ACC112 (cell line): Measurements from ENCODE around the gene CCDC85A.

Source experiments
- H2AFZ ChIP-seq: fragments of 200-600 bp; sonication (generic); one replicate; pipeline ENCODE4 v1.6.0; 2017; ENCODE audit warnings: antibody characterized with exemption, low read length; ENCODE audit not compliant: unreplicated experiment
- H3K27ac ChIP-seq: fragments of 200-600 bp; sonication (generic); 2 replicates; pipeline ENCODE4 v1.5.1; 2014; ENCODE audit warnings: low read depth, mild to moderate bottlenecking, antibody characterized with exemption, low read length, moderate library complexity
- H3K27me3 ChIP-seq: fragments of 200-600 bp; sonication (generic); 2 replicates; pipeline ENCODE4 v1.6.1; 2014; ENCODE audit warnings: mild to moderate bottlenecking, antibody characterized with exemption, low read length, moderate library complexity, mixed read lengths; ENCODE audit not compliant: insufficient read depth
- H3K36me3 ChIP-seq: fragments of 200-600 bp; sonication (generic); 2 replicates; pipeline ENCODE4 v1.6.1; 2016; ENCODE audit warnings: mild to moderate bottlenecking, antibody characterized with exemption, low read length, moderate library complexity, mixed read lengths; ENCODE audit not compliant: insufficient read depth
- H3K4me1 ChIP-seq: fragments of 200-600 bp; sonication (generic); one replicate; pipeline ENCODE4 v1.6.1; 2016; ENCODE audit warnings: low read length, mixed read lengths; ENCODE audit not compliant: insufficient read depth, unreplicated experiment, control insufficient read depth
- H3K4me3 ChIP-seq: fragments of 200-600 bp; sonication (generic); 2 replicates; pipeline ENCODE4 v1.5.1; 2014; ENCODE audit warnings: mild to moderate bottlenecking, low read depth, low read length
- H3K79me2 ChIP-seq: fragments of 200-600 bp; sonication (generic); one replicate; pipeline ENCODE4 v1.6.0; 2016; ENCODE audit warnings: low read length; ENCODE audit not compliant: control insufficient read depth, unreplicated experiment, insufficient read depth

Gene CCDC85A

GRCh38 chr2:56357655-56358295 lies 174.0 kb downstream of the CCDC85A start:
- Histone ChIP-seq H3K36me3 (no peaks in the 10 kb centered on the region), H3K27me3 (no peaks in the 10 kb centered on the region), H3K4me3 (no peak overlapping the region), H3K4me1 (no peaks in the 10 kb centered on the region), H2AFZ (no peak overlapping the region), H3K27ac (no peak overlapping the region), H3K79me2 (no peaks in the 10 kb centered on the region)

DNA sequence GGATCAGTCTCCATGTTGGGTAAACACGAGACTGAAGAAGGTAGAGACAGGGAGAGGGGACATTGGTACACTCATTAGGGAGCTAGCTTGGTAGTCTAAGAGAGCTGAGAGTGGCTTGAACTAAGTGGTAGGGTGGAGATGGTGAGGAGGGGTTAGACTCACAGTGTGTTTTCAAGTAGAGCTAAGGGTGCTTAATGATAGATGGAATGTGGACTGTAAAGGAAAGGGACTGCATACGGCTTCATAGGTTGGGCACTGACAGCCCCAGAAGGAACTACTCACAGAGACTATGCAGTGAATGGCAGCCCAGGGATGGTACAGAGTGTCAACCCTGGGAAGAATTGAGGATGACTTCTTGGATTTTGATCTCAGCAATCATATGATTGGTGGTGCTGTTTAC lies 178.1 kb downstream of the CCDC85A start:
- H3K27me3 ChIP-seq, result no peaks in the 10 kb centered on the region
- no peaks in the 10 kb centered on the region for H3K36me3 ChIP-seq
- H3K79me2 ChIP-seq, result no peaks in the 10 kb centered on the region
- no peak overlapping the region for H3K4me3 ChIP-seq
- H3K27ac ChIP-seq, result no peak overlapping the region
- H3K4me1 ChIP-seq, result no peaks in the 10 kb centered on the region
- H2AFZ ChIP-seq, result no peak overlapping the region

DNA sequence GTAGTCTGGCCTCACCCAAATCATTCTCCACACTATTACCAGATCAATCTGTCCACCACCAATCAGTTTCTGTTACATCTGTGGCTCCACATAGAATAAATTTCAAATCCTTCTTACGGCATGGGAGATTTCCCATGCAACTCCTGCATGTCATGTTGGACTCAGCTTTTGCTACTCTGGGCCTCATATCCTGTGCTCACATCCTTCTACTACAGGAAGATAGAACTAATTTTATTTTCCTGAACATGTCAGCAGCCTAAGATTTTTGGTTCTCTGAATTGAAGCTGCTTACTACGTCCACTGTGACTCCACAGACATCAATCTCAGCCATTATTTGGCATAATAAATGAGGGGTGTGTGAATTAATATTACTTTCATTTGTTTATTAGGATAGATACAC lies 181.1 kb downstream of the CCDC85A start:
- Histone ChIP-seq H2AFZ (no peak overlapping the region), H3K4me1 (no peaks in the 10 kb centered on the region), H3K36me3 (no peaks in the 10 kb centered on the region), H3K27ac (no peak overlapping the region), H3K79me2 (no peaks in the 10 kb centered on the region), H3K27me3 (no peaks in the 10 kb centered on the region), H3K4me3 (no peak overlapping the region)

- Histone ChIP-seq H3K79me2 (no peaks in the 10 kb centered on the region), H3K4me1 (no peaks in the 10 kb centered on the region), H3K4me3 (no peak overlapping the region)
Measured at GRCh38 chr2:56369316-56369715, 185.5 kb downstream of the CCDC85A start.

DNA sequence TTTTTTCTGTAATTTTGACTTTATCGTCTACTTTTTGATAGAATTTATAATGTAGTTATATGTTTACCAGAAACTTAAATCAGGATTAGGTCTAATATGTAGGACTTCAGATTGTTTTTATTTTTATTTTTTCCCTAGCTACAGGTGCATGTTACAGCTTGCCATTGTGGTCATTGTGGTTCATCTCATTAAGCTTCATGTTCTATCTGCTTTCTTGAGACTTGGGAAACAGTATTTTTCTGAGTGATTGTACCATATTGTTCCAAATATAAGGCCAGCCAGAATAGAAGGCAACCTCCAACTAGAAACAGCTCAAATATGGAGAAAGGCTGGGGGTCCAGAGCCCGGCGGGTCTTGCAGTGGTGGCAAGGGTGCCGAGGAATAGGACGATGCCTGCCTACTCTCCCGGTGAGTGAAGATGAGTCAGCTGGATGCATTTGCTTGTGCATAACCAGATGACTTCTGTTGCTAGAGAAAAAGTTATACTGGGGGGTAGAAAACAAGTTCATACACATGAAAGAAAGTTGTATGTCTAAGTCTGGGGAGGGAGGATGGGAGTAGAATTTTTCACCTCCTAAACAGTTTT lies 188.4 kb downstream of the CCDC85A start:
- Histone ChIP-seq H2AFZ (no peak overlapping the region), H3K79me2 (no peaks in the 10 kb centered on the region), H3K36me3 (no peaks in the 10 kb centered on the region), H3K27ac (no peak overlapping the region), H3K4me1 (peaks cover 5% of the 10 kb centered on the region), H3K27me3 (no peaks in the 10 kb centered on the region), H3K4me3 (no peak overlapping the region)

More at GRCh38 chr2:56369316-56369715, 185.5 kb downstream of the CCDC85A start:
- H3K27ac ChIP-seq, result no peak overlapping the region
- no peak overlapping the region for H2AFZ ChIP-seq
- no peaks in the 10 kb centered on the region for H3K36me3 ChIP-seq
- no peaks in the 10 kb centered on the region for H3K27me3 ChIP-seq

- H2AFZ ChIP-seq, result no peak overlapping the region
- no peaks in the 10 kb centered on the region for H3K36me3 ChIP-seq
- peaks cover 7% of the 10 kb centered on the region for H3K4me1 ChIP-seq
- no peak overlapping the region for H3K27ac ChIP-seq
- no peaks in the 10 kb centered on the region for H3K27me3 ChIP-seq
- H3K79me2 ChIP-seq, result no peaks in the 10 kb centered on the region
- H3K4me3 ChIP-seq, result no peak overlapping the region
Measured at GRCh38 chr2:56375251-56375650, 191.5 kb downstream of the CCDC85A start.

DNA sequence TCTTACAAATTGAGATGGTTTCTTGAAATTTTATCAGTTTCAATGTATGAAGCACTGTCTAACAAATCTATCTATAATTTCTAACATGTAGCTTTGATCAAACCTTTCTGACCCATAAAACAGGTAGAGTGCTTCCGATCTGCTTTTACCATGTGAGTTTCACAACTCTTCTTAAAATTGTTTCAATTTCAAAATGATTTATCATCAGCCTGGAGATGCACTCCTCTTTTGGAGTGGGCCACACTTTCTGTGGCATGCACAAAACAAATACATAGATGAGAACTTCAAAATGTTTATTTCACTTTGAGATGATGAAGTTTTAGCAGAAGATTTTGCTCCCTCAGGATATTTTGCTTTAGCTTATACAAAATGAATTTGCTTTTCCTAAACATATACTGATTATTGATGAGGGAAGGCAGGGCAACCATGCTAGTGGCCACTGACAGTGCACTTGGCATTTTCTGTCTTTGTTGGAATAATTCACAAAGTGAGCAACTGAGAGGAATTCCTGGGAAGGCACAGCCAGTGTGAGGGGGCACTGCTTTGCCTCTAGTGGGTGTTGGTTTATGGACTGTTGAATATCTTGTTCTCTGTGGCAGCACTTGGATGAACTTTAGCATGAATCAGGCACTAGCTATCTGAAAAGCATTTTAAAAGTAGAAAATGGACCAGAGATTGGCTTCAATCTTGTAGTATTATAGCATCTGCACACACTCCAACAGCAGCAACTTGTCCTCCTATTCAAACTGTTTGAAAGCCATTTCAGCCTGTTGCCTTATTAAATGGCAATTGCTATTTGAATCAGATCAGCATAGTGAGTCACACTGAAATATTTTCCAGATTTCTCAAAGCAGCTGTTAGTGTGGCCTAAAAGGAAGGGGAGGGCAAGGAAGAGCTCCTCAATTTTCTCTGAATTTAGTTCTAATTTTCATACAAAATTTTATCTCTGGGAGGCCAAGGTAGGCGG lies 193.2 kb downstream of the CCDC85A start:
- H3K36me3 ChIP-seq, result no peaks in the 10 kb centered on the region
- H2AFZ ChIP-seq, result no peak overlapping the region
- H3K4me1 ChIP-seq, result peaks cover 7% of the 10 kb centered on the region
- no peak overlapping the region for H3K27ac ChIP-seq
- H3K79me2 ChIP-seq, result no peaks in the 10 kb centered on the region
- H3K4me3 ChIP-seq, result no peak overlapping the region
- H3K27me3 ChIP-seq, result no peaks in the 10 kb centered on the region

GRCh38 chr2:56379066-56379465 lies 195.3 kb downstream of the CCDC85A start:
- H3K36me3 ChIP-seq, result no peaks in the 10 kb centered on the region
- H3K27ac ChIP-seq, result no peak overlapping the region
- no peaks in the 10 kb centered on the region for H3K27me3 ChIP-seq
- peaks cover 7% of the 10 kb centered on the region for H3K4me1 ChIP-seq
- H3K4me3 ChIP-seq, result no peak overlapping the region
- H3K79me2 ChIP-seq, result no peaks in the 10 kb centered on the region
- no peak overlapping the region for H2AFZ ChIP-seq

DNA sequence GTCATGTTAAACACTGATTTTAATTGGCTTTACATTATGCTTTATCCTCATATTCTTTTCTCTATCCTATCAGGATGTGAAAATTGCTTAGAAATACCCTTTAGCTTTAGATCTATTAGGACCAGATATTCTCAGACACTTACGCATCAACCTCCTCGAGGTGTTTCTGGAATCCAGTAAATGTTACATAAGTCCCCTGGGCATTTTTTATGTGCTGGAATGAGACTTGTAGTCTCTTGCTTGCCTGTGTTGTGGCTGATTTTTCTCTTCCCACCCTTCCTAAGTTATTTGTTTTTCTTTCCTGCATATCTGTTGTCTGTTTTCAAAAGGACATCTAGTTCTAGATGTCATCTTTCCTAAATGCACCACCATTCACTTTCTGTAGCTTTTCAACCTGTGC lies 197.1 kb downstream of the CCDC85A start:
- H3K36me3 ChIP-seq, result no peaks in the 10 kb centered on the region
- H3K27me3 ChIP-seq, result no peaks in the 10 kb centered on the region
- H3K4me3 ChIP-seq, result no peak overlapping the region
- H3K79me2 ChIP-seq, result no peaks in the 10 kb centered on the region
- H3K27ac ChIP-seq, result no peak overlapping the region
- peaks cover 7% of the 10 kb centered on the region for H3K4me1 ChIP-seq
- no peak overlapping the region for H2AFZ ChIP-seq

- H3K36me3 ChIP-seq, result no peaks in the 10 kb centered on the region
- H3K4me3 ChIP-seq, result no peak overlapping the region
- no peak overlapping the region for H3K27ac ChIP-seq
- no peaks in the 10 kb centered on the region for H3K79me2 ChIP-seq
- no peak overlapping the region for H2AFZ ChIP-seq
- H3K27me3 ChIP-seq, result no peaks in the 10 kb centered on the region
- no peaks in the 10 kb centered on the region for H3K4me1 ChIP-seq
Measured at GRCh38 chr2:56382466-56382865, 198.7 kb downstream of the CCDC85A start.
